ENCODE measurements around the gene OR52A1. TPM values are rescaled to one million over a fixed set of nuclear protein-coding genes. Genes with fewer than 3 reads are reported as not detected.

OR52A1 gene
- total and polyA plus RNA-seq, 9 of the 15 experiments (the other 6 are each of a cell fraction or from before 2014, with no cell fraction given) = under 0.01 to 0.33 (median 0.13) TPM; not detected in 3

DNA sequence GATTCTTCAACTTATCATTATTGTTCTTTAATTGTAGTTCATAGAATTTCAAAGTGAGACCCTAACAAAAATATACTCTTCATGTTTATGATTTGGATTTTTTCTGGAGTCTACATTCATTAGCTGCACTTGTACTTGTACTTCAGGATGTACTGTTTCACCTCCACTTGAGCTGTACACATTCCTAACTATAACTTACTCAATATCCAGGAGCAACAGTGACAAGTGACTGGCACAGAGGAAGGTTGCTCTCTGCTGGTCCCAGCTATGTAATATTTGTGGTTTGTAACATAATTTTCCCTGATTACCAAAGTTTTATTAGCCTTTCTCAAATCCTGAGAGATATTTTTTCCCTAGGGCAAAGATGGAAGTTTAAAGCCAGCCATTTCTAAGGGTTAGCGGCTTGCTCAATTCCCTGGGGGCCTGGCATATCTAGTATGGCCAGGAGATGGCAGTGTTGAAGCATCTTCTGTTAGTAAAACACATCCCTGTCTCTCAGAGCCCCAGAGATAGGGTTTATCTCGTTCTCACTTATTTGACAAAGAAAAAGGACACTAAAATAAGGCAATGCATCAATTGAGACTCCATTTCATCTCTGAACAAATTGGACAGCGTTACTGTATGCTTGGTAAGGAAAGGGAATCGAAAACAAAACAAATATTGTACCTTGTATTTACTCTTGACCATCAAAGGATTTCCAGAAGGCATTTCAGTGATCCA lies 30.6 kb downstream of the OR52A1 start (continued):
- TF ChIP-seq, protein P1, sequence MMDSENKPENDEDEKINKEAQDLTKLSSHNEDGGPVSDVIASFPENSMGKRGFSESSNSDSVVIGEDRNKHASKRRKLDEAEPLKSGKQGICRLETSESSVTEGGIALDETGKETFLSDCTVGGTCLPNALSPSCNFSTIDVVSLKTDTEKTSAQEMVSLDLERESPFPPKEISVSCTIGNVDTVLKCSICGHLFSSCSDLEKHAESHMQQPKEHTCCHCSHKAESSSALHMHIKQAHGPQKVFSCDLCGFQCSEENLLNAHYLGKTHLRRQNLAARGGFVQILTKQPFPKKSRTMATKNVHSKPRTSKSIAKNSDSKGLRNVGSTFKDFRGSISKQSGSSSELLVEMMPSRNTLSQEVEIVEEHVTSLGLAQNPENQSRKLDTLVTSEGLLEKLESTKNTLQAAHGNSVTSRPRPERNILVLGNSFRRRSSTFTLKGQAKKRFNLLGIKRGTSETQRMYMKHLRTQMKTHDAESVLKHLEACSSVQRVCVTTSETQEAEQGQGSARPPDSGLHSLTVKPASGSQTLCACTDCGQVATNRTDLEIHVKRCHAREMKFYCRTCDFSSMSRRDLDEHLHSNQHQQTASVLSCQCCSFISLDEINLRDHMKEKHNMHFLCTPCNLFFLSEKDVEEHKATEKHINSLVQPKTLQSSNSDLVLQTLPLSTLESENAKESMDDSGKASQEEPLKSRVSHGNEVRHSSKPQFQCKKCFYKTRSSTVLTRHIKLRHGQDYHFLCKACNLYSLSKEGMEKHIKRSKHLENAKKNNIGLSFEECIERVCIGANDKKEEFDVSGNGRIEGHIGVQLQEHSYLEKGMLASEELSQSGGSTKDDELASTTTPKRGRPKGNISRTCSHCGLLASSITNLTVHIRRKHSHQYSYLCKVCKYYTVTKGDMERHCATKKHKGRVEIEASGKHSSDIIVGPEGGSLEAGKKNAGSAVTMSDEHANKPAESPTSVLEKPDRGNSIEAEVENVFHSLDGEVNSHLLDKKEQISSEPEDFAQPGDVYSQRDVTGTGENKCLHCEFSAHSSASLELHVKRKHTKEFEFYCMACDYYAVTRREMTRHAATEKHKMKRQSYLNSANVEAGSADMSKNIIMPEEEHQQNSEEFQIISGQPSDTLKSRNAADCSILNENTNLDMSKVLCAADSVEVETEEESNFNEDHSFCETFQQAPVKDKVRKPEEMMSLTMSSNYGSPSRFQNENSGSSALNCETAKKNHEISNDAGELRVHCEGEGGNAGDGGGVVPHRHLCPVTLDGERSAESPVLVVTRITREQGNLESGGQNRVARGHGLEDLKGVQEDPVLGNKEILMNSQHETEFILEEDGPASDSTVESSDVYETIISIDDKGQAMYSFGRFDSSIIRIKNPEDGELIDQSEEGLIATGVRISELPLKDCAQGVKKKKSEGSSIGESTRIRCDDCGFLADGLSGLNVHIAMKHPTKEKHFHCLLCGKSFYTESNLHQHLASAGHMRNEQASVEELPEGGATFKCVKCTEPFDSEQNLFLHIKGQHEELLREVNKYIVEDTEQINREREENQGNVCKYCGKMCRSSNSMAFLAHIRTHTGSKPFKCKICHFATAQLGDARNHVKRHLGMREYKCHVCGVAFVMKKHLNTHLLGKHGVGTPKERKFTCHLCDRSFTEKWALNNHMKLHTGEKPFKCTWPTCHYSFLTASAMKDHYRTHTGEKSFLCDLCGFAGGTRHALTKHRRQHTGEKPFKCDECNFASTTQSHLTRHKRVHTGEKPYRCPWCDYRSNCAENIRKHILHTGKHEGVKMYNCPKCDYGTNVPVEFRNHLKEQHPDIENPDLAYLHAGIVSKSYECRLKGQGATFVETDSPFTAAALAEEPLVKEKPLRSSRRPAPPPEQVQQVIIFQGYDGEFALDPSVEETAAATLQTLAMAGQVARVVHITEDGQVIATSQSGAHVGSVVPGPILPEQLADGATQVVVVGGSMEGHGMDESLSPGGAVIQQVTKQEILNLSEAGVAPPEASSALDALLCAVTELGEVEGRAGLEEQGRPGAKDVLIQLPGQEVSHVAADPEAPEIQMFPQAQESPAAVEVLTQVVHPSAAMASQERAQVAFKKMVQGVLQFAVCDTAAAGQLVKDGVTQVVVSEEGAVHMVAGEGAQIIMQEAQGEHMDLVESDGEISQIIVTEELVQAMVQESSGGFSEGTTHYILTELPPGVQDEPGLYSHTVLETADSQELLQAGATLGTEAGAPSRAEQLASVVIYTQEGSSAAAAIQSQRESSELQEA (IDR thresholded peaks at IDR 0.05; ENCODE audit: low read depth) = no peak
- TF ChIP-seq ZNF75A (CRISPR knock-in tag; IDR thresholded peaks at IDR 0.05) (no peak), PHF21A (IDR thresholded peaks at IDR 0.05; ENCODE audit: borderline replicate concordance, low read depth) (no peak), FOXA1 (IDR thresholded peaks at IDR 0.05; ENCODE audit: borderline replicate concordance) (no peak), POLR2AphosphoS5 (IDR thresholded peaks at IDR 0.05; ENCODE audit: control insufficient read depth, insufficient read depth, low read depth, low read length) (no peak), DNMT1 (IDR thresholded peaks at IDR 0.05) (no peak), ARHGAP35 (IDR thresholded peaks at IDR 0.05; ENCODE audit: partially characterized antibody) (no peak), ZNF507 (tag; conservative IDR thresholded peaks at IDR 0.05) (no peak), ZNF766 (CRISPR knock-in tag; conservative IDR thresholded peaks at IDR 0.05) (peak; percentile 73; the same call in 1 of the 2 replicates), ARID1B (IDR thresholded peaks at IDR 0.05) (no peak), ZNF3 (CRISPR knock-in tag; IDR thresholded peaks at IDR 0.05) (no peak), ZC3H11A (IDR thresholded peaks at IDR 0.05; ENCODE audit: low read depth, low read length) (no peak), MAX (CRISPR knock-in tag; IDR thresholded peaks at IDR 0.05) (no peak), NR2F6 (CRISPR knock-in tag; IDR thresholded peaks at IDR 0.05) (no peak)
- TF ChIP-seq, protein P2, sequence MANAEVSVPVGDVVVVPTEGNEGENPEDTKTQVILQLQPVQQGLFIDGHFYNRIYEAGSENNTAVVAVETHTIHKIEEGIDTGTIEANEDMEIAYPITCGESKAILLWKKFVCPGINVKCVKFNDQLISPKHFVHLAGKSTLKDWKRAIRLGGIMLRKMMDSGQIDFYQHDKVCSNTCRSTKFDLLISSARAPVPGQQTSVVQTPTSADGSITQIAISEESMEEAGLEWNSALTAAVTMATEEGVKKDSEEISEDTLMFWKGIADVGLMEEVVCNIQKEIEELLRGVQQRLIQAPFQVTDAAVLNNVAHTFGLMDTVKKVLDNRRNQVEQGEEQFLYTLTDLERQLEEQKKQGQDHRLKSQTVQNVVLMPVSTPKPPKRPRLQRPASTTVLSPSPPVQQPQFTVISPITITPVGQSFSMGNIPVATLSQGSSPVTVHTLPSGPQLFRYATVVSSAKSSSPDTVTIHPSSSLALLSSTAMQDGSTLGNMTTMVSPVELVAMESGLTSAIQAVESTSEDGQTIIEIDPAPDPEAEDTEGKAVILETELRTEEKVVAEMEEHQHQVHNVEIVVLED (CRISPR knock-in tag; IDR thresholded peaks at IDR 0.05) = no peak
- TF ChIP-seq, protein P3, sequence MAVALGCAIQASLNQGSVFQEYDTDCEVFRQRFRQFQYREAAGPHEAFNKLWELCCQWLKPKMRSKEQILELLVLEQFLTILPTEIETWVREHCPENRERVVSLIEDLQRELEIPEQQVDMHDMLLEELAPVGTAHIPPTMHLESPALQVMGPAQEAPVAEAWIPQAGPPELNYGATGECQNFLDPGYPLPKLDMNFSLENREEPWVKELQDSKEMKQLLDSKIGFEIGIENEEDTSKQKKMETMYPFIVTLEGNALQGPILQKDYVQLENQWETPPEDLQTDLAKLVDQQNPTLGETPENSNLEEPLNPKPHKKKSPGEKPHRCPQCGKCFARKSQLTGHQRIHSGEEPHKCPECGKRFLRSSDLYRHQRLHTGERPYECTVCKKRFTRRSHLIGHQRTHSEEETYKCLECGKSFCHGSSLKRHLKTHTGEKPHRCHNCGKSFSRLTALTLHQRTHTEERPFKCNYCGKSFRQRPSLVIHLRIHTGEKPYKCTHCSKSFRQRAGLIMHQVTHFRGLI (CRISPR knock-in tag; IDR thresholded peaks at IDR 0.05) = no peak
